HL-60/S4 treated with retinoic acid at 250 ng/mL for 4 days and 3 days (cell line): Measurements from ENCODE around the gene CDHR5.

Source experiments
- in situ Hi-C: fragments of 300-500 bp; cut with MboI; formaldehyde crosslinking; loops from 2 replicates; pipeline ENCODE4 v1.7.0; 2022; ENCODE audit warnings: low sequenced_read_pairs

Gene CDHR5

DNA sequence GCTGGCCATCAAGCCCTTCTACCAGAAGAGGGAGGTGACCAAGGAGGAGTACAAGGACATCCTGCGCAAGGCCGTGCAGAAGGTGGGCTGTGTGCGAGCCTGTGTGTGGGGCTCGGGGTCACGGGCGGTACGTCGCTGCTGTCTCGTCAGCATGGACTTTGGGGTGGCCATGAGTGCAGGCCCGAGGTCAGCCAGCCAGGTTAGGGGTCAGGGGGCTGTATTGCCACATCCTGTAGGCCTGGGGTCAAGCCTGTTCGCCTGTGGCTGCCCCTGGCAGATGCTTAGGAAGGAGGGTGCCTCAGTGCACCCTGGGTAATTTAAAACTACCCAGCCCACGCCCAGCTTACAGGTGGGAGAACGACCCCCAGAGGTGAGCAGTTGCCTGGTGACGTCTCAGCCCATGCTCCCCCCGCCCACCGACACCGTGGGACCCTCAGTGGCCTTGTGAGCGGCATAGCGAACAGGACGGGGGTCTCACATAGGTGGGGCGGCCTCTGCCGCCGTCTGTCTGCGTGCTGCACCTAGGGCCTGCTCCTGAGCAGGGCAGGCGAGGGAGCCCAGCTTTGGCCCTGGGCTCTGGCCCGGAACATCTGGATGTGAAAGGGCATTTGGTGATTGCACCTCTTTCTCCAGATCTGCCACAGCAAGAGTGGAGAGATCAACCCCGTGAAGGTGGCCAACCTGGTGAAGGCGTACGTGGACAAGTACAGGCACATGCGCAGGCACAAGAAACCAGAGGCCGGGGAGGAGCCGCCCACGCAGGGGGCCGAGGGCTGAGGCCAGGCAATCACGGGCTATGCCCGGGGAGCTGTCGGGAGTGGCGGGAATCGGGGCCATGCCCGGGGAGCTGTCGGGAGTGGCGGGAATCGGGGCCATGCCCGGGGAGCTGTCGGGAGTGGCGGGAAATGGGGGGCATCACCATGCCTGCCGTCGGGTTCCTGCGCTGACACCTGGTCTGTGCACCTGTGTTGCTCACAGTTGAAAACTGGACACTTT is 13.5 kb downstream of the CDHR5 start:
- in situ Hi-C loops = no loop called here

DNA sequence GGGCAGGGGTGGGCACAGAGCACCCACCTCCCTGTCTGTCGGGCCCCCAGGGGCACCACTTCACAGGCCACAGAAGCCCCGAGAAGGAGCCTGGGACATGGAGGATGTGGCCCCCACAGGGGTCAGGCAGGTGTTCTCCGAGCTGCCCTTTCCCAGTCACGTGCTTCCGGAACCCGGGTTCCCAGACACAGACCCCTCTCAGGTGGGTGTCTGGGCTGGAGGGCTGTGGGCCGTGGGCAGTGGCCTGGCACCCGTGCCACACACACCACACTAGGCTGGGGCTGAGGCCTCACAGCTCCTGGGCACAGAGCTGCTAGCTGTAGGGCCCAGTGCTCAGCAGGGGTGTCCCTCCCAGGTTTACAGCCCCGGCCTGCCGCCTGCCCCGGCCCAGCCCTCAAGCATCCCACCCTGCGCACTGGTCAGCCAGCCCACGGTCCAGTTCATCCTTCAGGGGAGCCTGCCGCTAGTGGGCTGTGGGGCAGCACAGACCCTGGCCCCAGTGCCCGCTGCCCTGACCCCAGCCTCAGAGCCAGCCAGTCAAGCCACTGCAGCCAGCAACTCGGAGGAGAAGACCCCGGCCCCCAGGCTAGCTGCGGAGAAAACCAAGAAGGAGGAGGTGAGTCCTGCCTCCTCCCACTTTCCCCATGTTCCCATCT is 14.5 kb downstream of the CDHR5 start:
- in situ Hi-C loops = no loop called here

DNA sequence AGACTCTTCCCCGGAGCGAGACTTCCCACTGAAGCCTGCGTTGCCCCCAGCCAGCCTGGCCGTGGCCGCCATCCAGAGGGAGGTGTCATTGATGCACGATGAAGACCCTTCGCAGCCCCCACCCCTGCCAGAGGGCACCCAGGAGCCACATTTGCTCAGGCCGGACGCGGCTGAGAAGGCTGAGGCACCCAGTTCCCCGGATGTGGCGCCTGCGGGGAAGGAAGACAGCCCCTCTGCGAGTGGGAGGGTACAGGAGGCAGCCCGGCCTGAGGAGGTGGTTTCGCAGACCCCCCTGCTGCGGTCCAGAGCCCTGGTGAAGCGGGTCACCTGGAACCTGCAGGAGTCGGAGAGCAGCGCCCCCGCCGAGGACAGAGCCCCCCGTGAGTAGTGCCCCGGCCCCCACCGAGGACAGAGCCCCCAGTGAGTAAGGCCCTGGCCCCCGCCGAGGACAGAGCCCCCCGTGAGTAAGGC is 15.4 kb downstream of the CDHR5 start:
- in situ Hi-C loops = no loop called here

DNA sequence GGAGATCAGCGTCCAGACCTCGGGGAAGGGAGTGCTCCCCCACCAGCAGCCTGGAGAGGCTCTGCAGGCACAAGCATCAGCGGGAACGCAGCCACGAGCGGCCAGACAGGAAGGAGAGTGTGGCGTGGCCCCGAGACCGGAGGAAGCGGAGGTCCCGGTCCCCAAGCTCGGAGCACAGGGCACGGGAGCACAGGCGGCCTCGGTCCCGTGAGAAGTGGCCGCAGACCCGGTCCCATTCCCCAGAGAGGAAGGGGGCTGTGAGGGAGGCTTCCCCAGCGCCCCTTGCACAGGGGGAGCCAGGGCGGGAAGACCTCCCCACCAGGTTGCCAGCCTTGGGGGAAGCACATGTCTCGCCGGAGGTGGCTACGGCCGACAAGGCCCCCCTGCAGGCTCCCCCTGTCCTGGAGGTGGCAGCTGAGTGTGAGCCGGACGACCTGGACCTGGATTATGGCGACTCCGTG is 15.9 kb downstream of the CDHR5 start:
- in situ Hi-C loops = no loop called here

DNA sequence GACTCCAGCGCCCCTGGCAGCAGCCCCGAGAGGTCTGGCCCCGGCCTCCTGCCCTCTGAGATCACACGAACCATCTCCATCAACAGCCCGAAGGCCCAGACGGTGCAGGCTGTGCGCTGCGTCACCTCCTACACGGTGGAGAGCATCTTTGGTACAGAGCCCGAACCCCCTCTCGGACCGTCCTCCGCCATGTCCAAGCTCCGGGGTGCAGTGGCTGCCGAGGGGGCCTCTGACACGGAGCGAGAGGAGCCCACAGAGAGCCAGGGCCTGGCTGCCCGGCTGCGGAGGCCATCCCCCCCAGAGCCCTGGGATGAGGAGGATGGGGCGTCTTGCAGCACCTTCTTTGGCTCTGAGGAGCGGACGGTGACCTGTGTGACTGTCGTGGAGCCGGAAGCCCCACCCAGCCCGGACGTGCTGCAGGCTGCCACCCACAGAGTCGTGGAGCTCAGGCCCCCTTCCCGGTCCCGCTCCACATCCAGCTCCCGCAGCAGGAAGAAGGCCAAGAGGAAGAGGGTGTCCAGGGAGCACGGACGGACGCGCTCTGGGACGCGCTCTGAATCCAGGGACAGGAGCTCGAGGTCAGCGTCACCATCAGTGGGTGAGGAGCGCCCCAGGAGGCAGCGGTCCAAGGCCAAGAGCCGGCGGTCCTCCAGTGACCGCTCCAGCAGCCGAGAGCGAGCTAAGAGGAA is 16.6 kb downstream of the CDHR5 start:
- in situ Hi-C loops = no loop called here

DNA sequence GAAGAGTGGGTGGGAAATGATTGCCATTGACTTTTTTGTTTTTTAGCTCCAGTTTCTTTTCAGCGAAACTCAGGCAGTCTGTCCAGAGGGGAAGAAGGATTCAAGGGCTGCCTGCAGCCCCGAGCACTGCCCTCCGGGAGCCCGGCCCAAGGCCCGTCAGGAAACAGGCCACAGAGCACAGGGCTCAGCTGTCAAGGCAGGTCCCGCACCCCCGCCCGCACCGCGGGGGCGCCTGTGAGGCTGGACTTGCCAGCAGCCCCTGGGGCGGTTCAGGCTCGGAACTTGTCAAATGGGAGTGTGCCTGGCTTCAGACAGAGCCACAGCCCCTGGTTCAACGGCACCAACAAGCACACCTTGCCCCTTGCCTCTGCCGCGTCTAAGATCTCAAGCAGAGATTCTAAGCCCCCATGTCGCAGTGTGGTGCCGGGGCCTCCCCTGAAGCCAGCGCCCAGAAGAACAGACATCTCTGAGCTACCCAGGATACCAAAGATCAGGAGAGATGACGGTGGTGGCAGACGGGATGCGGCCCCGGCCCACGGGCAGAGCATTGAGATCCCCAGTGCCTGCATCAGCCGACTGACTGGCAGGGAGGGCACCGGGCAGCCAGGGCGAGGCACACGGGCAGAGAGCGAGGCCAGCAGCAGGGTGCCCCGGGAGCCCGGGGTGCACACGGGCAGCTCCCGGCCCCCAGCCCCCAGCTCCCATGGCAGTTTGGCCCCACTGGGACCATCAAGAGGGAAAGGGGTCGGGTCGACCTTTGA is 17.6 kb downstream of the CDHR5 start:
- in situ Hi-C loops = no loop called here

DNA sequence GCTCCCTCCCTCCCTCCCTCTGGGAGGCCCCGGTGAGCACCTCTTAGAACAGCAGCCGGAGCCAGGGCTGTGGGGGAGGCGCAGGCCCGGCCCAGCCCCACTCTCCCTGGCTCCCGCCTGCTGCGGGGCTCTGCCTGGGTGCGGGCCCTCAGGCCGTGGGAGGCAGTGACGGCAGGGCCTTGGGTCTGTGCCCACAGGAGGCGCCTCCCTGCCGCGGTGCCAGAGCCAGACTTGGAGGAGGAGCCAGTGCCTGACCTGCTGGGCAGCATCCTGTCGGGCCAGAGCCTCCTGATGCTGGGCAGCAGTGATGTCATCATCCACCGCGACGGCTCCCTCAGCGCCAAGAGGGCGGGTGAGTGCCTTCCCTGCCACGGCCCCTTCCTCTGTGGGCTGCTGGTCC is 18.5 kb downstream of the CDHR5 start:
- in situ Hi-C loops = no loop called here

DNA sequence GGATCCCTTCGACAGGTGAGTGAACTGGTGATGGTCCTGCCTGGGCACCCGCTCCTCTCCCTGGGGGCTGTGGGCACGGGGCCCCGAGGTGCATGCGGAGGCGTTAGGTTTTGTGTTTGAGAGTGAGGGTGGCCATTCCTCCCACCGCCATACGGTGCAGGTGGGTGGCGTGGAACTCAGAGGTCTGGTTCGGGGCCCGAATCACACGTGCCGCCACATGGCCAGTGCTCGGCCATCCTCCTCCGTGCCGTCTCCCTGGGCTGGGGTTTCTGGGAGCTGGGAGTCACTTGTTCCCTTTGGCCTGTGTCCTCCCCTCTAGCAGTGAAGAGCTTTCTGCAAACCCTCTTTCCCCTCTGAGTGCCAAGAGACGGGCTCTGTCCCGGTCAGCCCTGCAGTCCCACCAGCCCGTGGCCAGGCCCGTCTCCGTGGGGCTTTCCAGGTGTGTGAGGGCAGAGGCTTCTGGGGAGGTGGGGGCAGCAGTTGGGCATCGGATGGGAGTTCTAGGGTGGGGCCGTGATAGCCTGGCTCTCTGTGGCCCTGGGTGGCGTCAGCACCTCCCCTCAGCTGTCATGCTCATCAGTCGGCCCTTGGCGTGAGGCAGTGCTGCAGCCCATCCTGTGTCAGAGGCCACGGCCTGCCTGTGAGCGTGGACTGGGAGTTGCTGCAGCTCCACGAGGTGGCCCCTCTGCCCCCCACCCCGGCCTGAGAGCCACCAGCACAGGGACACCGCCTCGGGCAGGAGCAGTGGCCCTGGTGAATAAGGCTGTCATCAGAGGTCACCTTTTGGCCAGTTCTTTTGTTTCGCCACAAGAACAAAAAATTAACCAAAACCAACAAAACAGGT is 19.2 kb downstream of the CDHR5 start:
- in situ Hi-C loops = no loop called here

DNA sequence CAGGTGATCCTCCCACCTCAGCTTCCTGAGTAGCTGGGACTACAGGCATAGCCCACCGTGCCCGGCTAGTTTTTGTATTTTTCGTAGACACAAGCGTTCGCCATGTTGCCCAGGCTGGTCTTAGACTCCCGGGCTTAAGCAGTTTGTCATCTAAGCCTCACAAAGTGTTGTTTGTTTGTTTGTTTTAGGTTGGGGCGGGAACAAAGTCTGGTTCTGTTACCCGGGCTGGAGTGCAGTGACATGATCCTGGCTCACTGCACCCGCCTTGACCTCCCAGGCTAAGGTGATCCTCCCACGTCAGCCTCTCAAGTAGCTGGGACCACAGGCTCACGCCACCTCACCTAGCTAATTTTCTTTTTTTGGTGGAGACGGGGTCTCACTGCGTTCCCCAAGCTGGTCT is 21.6 kb downstream of the CDHR5 start:
- in situ Hi-C loops = no loop called here

DNA sequence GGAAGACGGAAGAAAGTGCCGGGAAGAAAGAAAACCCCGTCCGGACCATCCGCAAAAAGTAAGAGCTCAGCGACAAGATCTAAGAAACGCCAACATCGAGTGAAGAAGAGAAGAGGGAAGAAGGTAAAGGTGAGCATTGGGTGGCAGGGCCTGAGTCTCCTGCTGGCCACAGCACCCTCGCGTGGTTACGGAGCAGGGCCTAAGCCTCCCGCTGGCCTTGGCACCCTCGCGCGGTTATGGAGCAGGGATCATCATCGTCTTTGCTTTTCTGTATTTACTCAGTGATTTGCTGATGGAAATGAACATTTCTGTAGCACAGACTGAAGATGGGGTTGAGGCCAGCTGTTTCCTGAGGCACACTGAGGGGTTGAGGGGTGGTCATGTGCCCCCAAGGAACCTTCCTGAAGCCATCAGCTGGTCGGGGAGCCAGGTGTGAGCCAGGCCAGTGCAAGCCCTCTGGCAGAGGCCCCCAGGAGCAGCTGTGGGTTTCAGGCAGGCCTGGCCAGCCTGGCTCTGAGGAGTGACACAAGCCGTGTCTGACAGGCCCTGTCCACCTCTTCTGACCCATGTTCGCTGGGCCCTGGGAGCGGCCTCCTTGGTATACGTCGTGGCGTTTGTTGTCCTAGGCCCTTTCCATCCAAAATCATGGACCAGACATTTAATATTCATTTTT is 23.0 kb downstream of the CDHR5 start:
- in situ Hi-C loops = no loop called here

DNA sequence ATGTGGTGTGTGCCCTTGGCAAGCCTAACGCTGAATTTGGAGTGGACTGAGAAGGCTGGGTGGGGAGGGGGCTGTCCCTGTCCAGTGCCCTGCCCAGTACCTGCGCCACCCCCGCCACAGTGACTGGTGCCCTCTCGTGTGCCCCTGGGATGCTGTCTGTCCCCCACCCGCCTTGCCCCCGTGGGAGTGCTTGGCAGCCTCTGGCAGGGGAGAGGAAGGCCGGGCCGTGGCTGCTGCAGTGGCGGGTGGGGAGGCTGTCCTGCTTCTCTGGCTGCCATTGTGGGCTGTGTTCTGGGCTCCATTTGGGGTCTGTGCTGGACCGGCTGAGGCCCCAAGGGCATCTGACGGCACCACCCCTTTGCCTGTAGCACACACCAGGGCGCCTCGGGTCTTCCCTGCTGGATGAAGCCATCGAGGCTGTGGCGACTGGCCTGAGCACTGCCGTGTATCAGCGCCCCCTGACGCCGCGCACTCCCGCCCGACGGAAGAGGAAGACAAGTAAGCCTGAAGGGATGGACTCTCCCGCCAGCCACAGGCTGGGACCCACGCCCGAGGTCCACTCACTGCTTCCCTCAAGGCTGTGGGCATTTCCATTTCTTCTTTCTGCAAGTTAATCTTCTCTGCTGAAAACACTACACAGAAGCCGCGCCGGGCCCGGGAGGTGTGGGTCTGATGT is 26.6 kb downstream of the CDHR5 start:
- in situ Hi-C loops = no loop called here

DNA sequence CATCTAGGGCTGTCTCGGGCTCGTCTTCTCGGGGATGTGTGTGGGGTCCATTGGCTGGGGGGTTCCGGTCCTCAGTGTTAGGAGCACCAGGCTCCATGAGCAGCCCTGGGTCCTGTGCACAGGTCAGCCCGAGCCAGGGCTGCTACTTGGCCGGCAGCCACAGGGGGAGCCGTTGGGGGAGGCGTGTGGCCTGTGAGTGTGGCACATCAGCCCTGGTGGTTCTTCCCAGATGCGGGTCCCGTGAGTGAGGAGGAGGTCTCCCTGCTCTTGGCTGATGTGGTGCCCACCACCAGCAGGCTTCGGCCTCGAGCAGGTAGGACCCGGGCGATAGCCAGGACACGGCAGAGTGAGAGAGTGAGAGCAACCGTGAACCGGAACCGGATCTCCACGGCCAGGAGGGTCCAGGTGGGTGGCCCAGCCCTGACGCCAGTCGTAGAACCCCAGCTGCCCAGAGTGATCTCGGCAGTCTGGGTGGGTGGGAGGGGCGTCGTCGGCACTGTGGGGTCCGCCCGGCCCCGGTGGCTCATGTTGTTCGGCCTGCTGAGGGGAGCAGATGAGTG is 27.5 kb downstream of the CDHR5 start:
- in situ Hi-C loops = no loop called here

DNA sequence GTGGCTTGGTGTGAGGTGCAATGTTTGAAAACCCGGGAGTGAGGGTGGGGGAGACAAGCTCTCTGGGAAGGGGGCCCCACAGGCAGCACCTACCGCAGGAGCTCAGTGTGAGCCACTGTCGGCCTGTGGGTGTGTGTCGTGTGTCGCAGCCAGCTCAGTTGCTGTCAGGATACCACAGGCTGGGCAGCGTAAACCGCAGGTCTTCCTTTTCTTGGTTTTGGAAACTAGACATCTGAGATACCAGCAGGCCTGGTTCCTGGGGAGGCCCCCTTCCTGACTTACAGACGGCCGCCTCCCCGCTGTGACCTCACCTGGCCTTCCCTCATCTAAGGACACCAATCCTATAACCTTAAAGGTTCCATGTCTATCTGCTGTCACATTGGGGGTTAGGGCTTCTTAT is 28.4 kb downstream of the CDHR5 start:
- in situ Hi-C loops = no loop called here

DNA sequence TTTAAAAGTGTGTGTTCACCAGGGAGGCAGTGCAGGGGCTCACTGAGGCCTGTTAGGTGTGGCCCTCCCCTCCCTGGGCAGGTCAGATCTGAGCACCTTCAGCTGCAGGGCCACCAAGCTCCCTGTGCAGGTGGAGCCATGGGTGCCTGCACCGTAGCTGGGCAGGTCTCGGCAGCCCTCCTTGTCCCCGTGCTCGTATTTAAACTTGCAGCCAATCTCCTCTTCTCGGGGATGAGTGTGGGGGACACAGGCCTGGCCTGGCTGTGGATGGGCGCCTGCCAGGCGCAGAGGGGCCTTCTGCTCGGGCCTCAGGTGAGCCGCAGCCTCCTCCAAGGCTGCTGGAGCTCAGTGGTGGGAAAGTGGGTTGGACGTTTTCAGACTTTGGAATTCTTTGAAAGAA is 29.4 kb downstream of the CDHR5 start:
- in situ Hi-C loops = no loop called here

DNA sequence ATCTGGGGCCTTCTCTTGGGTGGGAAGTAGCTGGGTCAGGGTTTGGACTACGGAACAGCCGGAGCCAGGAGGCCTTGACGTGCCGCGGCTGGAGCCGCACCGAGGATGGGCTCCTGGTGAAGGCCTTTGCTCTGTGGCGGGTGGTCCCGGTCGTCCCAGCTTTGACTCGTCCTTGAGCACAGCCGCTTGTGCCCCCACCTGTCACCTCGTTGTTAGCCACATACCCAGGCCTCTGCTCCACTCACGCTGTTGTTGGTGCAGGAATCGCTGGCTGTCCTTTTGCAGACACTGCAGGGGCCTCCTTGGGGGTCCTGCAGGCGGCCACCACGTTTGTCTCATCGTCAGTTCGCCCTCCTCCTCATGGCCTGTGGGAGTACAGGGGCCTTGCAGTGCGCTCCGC is 31.4 kb downstream of the CDHR5 start:
- in situ Hi-C loops = no loop called here

DNA sequence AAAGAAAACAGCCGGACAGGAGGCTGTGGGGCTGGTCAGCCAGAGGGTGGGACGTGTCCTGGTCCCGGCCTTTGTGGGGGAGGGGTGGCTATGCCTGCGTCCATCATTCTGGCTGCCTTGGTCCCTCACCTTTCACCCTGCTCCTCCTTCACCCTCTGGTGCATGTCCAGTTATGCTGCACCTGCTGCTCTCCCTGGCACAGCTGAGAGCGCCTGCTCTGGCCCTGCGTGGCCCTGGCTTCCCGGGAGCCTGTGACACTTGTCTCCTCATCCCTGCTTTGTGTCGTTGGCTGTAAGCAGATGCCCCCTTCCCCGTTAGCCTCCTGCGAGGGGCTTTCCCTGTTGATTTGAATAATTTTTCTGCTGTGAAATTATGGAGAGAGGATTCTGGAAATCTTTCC is 31.8 kb downstream of the CDHR5 start:
- in situ Hi-C loops = no loop called here

DNA sequence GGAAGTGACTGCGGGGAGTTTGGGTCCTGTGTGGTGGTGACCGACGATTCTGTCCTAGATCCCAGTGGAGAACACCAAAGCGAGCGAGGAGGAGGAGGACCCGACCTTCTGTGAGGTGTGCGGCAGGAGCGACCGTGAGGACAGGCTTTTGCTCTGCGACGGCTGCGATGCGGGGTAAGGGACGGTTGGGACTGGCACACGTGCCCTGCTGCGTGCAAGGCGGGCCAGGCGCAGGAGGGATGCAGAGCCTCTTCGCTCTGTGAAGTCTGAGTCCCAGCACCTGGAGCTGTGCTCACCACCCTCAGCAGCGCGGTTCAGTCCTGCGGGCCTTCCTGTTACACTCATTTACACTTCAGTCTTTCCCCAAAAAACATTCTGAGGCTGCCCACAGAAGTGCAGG is 32.3 kb downstream of the CDHR5 start:
- in situ Hi-C loops = no loop called here

DNA sequence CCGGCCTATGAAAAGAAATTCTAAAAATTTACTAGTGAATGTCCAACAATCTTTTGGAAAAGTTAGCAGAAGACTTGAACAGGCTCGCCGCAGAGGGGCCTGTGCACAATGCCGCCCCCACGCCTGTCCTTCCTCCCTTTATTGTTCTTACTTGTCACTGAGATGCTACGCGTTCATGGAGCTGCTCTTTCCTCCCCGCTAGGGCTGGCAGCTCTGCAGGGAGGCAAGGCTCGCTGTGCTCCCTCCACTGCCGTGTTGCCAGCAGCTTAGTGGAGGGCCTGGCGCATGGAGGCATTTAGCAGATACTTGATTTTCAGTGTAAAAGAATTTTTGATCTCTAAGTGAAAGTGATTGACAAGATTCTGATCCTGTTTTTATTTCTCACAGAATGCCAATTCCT is 33.8 kb downstream of the CDHR5 start:
- in situ Hi-C loops = no loop called here
